HG03097 (cell line): ENCODE results near the gene AGAP1.
"Not testable (repeated sequence)": the region's sequence is repeated elsewhere in the genome, so short reads cannot be mapped to it uniquely, and the experiment has no call there.

ENCODE experiments used
- ATAC-seq: cut with Tn5 transposase; IDR thresholded peaks from one replicate; pipeline ENCODE4 v1.9.1; 2021; ENCODE audit not compliant: unreplicated experiment, low FRiP score

The AGAP1 gene

GRCh38 chr2:235945608-235946140 lies 451.8 kb downstream of the AGAP1 start:
- no peak for ATAC-seq

DNA sequence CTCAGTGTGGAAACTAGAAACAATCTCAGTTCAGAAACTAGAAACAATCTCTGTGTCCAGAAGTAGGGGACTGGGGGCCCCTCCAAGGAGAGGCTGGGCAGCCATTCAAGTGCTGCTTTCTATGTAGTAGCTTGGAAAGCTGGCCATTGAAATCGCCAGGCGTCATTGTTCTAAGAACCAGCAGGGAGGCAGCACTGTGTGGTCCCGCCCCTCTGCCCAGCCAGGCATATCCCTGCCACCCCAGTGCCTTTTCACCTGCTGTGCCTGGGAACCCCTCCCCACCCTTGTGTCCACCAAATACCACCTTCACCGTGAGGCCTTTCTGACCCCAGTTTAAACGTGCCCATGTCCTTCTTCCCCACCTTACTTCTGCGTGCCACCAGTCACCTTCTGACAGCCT lies 452.7 kb downstream of the AGAP1 start:
- ATAC-seq = no peak

- not testable (repeated sequence) for ATAC-seq
Observed at GRCh38 chr2:235947055-235947454, 453.2 kb downstream of the AGAP1 start.

GRCh38 chr2:235949567-235950472 lies 456.0 kb downstream of the AGAP1 start:
- no peak for ATAC-seq

GRCh38 chr2:235950473-235950809 lies 456.6 kb downstream of the AGAP1 start:
- ATAC-seq = no peak

DNA sequence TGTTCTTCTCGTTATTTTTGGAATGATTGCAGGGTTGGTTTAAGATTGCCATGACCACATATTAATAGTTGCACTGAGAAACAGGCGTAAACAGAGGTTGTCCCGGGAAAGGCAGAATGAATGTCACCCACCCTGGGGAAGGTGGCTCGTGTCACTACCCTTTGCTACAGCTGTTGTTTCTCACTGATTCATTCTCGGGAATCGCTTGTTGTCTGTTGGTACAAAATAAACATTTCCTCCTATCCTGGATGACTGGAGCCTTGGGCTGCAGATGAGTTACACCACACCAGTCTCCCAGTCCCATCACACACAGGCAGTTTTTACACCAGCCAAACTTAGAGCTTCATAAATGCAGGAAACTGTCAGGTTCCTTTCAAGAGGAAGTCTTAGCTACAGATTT lies 457.6 kb downstream of the AGAP1 start:
- no peak for ATAC-seq

GRCh38 chr2:235951982-235952381 lies 458.1 kb downstream of the AGAP1 start:
- no peak for ATAC-seq

DNA sequence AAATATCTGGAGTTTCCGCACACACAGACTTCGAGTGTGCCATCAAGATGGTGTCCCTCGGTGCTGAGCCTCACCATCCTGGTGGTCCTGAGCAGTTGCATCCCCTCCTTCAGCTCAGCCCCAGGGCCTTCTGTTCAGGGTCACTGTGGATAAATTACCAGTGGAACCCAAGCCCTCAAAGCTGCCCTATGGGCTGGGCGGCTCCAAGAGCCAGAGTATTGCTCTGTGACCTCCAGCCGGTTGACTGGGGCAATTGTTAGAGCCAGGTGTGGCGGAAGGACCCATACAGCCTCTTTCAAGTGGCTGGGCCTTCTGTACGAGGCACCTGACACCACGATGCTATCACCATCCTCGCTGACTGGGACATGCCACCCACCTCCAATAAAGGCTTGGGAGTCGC lies 458.9 kb downstream of the AGAP1 start:
- ATAC-seq = no peak

DNA sequence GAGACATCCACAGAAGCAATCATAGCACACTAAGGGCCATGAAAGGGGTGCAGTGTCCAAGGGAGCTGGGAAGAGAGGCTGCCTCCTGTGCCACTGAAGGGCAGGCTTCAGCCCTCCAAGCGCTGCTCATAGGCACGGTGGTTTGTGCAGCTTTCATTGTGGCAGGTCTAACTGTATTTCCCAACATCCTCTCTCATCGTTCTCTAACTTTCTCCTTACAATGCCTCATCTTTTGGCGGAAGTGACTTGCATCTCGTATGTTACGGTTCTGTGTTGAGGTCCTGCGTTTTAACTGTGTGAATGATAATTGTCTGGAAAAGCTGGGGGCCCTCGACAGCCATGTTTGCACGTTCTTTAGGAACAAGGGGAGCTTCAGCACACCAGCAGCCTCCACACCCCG lies 460.4 kb downstream of the AGAP1 start:
- ATAC-seq = no peak

DNA sequence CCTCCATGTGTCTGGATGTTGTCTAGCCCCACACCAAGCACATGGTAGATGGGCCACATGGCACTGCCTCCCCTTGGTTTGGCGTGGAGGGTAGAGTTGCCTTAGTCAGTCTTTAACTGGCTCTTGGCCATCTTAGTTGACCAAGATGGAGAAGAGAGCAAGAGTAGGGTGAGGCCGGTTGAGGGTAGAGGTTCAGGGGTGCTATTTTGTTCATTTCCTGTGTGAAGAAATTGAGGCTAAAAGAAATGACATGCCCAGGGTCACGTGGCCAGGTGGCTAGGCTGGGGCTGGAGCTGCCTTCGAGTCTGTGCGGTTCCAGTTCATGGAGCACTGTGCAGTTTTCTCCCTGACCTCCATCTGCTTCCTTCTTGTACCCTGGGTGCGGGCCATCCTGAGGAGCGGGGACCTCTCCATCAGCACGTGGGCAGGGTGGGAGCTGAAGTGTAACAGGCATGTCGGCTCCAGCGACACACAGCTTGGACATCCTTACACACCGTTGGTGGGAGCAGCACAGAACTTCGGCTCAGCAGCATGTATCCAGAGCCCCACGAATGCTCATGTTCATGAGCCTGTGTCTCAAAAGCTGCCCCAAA lies 461.1 kb downstream of the AGAP1 start:
- no peak for ATAC-seq

DNA sequence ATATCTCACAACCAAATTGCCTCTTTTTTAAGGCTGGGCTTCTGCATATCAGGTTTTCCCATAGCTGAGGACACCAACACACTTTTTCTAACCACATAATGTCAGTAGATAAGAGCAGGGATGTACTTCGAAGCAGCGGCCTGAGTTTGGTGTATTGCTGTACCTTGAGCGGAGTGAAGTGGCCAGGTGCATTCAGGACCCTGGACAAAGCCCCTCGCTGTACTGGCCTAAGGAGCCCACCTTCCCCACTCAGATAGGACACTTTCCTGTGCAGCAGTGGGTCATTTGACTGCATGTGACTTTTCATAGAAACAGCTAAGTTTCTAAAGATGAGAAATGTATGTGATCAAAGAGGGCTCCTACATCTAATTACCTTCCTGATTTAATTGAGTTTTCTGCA lies 461.8 kb downstream of the AGAP1 start:
- no peak for ATAC-seq

- ATAC-seq = no peak
Observed at GRCh38 chr2:235956281-235956970, 462.6 kb downstream of the AGAP1 start.

- ATAC-seq = no peak
Observed at GRCh38 chr2:235957251-235957650, 463.4 kb downstream of the AGAP1 start.

- no peak for ATAC-seq
Observed at GRCh38 chr2:235958221-235958930, 464.5 kb downstream of the AGAP1 start.

GRCh38 chr2:235958931-235959410 lies 465.1 kb downstream of the AGAP1 start:
- no peak for ATAC-seq

DNA sequence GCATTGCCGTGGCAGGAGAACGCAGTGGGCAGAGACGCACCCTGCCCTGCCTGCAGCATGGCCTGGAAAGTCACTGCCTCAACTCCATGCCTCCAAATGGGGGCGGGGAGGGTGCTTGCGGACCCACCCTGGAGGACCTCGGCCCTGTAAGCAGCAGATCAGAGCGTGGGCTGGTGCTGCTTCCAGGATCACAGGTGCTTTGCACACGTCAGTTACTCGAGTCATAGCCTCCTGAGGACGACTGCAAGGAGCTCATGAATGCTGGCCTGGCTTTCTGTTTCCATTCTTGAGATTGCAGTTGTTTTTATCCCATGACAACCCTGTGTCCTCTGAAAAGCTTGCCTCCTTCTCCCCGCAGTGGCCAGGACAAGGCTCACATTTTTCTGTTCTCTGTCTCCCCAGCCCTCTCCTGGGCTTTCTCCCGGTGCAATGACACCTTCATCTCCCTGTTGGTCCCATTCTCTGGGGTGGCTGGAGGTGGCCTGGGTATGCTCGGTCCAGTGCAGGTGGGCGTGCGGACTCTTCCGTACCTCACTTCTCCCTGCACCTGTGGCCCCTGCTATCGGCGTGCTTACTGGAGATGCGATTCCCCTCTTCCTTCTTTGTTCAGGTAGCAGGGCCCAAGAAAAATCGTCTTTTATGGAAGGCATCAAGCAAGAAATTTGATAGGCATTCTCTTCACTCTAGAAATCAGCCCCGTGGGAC lies 466.3 kb downstream of the AGAP1 start:
- no peak for ATAC-seq

- ATAC-seq = no peak
Observed at GRCh38 chr2:235960716-235961640, 467.1 kb downstream of the AGAP1 start.

- ATAC-seq = no peak
Observed at GRCh38 chr2:235961711-235962110, 467.9 kb downstream of the AGAP1 start.
